ELR (cell line): ENCODE results near the gene BMPR1B.
A peak's percentile ranks its signal among the peaks of the same experiment; 100 is the strongest.
"Not testable (repeated sequence)": the region's sequence is repeated elsewhere in the genome, so short reads cannot be mapped to it uniquely, and the experiment has no call there.

Experiments
- DNase-seq: peaks from one replicate; pipeline ENCODE4 v3.0.0-alpha.2; 2015; ENCODE audit warnings: low read depth

BMPR1B gene

DNA sequence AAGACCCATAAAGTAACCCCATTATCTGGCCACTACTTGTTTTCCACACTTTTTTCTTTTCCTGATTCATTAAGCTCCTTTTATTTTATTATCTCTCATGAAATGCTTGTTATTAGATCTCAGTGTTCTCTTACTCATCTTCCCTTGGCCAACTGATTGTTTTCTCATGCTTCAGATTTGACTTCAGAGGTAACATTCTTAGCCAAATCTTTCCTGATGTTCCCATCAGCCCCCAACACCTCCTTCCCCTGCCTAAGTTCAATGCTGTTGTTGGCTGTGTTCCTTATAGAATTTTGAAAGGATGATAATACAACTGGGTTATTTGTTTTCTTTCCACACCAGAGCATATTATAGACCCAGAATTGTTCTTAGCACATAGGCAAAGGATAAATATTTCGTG is 75.6 kb downstream of the BMPR1B start:
- DNase-seq = no peak

DNA sequence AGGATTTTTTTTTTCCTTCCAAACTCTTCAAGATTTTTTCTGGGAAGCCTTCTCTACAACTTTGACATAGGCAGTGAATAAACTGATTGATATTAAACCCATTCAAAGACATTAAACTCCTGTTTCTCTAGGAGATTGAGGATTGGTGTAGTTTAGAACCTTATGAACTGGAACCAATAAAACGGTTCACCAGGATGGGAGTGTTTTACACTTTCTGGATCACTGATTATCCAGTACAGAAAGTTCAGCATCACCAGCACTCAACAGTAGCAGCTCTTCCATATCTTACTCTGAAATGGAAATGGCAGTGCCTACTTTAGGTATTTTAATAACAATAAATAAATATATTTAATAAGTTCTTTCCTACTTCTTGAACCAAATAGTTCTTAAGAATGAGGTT is 76.7 kb downstream of the BMPR1B start:
- DNase-seq = no peak

DNA sequence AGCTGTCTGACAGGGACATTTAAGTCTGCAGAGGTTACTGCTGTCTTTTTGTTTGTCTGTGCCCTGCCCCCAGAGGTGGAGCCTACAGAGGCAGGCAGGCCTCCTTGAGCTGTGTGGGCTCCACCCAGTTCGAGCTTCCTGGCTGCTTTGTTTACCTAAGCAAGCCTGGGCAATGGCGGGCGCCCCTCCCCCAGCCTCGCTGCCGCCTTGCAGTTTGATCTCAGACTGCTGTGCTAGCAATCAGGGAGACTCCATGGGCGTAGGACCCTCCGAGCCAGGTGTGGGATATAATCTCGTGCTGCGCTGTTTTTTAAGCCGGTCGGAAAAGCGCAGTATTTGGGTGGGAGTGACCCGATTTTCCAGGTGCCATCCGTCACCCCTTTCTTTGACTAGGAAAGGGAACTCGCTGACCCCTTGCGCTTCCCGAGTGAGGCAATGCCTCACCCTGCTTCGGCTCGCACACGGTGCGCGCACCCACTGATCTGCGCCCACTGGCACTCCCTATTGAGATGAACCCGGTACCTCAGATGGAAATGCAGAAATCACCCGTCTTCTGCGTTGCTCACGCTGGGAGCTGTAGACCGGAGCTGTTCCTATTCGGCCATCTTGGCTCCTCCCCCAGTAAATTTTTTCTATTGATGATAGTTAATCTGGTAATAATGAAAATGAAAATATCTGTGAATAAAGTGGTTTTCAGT is 83.6 kb downstream of the BMPR1B start:
- not testable (repeated sequence) for DNase-seq

DNA sequence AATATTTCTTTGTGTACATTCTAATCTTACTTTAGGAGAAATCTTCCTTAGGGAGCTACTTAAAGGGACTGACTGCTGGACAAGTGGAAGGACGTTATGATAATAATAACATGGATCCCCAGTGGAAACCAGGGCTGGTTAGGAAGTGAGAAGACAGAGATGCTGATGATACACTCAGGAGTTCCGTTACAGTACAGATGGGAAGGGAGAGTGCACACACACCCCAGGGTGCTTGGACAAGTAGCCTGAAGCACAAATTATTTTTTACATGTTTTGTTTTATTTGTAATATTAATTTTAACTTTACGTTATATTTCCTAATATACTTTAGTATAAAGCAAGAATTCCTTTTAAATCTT is 84.1 kb downstream of the BMPR1B start:
- DNase-seq = no peak

DNA sequence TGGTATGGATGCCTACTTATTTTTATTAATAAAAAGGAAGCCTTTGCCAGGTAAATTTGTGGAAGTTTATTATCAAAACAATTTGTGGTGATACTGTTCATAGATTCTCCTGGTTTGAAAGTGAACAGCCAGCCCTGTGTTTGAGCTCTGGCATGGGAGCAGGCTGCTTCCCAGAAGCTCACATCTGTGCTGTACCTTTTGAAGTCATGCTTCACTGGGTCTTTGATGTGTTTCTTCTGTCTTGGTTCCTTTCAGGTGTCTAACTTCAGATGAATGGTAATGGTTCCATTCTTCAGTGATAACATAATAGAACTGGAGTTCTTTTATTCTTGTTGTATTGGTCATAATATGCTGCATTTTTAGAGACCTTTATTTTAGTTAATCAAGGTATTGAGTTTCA is 85.5 kb downstream of the BMPR1B start:
- DNase-seq = no peak

DNA sequence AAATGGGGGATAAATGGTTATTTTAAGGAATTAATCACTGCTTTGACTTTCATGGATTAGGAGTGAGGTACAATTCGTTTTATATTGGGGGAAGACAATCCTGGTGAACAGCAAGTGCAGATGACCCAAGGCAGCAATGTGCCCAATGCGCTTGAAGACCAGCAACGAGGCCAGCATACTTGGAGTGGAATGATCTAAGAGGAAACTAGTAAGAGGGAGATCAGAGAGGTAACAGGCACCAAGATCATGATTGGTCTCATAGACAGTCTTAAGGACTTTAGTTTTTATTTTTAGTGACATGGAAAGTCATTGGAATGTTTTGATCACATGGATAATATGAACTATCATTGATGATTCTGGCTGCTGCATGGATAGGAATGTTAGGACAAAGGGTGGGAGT is 90.6 kb downstream of the BMPR1B start:
- no peak for DNase-seq

DNA sequence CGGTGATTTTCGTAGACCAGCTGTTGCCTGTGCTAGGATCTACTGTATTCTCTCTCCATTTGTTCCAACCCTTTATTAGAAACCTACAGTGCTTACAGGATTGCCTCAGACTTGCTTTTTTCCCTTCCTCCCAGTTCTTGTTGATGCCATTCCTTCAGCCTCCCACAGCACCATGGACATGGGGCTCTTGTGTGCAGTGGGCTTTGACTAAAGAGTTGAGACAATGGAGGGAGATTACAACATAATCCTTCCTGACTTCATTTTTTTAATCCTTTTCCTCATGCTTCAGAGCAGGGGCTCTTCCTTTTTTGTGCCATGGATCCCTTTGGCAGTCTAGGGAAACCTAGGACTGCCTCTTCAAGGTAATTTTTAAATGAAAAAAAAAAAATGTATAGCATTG is 92.1 kb downstream of the BMPR1B start:
- no peak for DNase-seq

DNA sequence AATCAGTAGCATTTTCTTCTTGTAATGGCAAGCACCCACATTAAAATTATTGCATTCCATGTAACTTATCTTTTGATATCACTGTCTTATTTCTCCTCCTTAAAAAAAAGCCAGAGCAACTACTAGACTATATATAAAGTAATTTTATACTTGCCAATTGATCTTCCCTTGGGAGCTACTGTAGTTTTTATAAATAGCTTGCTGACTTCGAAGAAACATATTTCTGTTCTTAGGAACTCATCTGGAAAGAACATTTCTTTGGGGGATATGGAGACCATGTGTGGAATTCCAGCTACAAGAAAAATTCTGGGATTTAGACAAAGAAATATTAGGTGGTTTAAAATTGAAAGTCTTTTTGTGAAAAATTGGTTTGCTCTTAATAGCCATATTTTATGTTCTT is 94.9 kb downstream of the BMPR1B start:
- DNase-seq = no peak

DNA sequence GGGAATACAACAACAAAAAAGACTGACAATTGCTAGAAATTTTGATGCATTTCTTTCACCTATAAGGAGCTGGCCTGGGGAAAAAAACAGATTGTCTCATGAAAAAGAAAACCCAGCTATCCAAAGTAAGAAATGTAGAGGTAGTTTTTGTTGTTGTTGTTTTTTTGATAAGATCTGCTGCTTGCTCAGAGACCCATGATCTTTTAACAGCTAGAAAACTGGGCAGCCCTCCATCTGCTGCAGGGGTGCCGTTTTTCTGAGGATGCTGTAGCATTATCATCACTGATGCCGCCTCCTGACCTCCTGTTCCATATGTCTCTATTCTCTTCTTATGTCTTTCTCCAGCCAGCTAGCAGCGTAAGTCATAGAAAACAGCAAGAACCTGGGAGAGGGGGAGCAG is 98.3 kb downstream of the BMPR1B start:
- DNase-seq = no peak

DNA sequence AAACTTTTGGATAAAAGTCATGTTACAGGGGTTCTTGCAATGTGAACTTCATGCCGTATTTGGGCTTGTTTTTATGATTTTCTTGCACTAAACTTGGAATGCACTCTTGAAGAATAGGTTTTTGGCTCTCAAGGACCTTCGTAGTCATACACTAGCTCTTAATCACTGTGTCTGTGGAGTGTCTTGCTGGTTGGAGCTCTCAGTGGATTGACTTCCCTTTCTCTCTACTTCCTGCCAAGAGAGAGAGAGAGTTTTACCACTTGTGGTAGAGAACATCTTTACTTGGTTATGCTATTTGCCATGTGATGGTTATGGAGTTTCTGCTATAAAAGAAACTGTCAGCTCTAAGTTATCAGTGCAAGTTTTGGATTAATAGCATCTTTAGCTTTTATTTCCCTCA is 112.4 kb downstream of the BMPR1B start:
- DNase-seq = no peak

DNA sequence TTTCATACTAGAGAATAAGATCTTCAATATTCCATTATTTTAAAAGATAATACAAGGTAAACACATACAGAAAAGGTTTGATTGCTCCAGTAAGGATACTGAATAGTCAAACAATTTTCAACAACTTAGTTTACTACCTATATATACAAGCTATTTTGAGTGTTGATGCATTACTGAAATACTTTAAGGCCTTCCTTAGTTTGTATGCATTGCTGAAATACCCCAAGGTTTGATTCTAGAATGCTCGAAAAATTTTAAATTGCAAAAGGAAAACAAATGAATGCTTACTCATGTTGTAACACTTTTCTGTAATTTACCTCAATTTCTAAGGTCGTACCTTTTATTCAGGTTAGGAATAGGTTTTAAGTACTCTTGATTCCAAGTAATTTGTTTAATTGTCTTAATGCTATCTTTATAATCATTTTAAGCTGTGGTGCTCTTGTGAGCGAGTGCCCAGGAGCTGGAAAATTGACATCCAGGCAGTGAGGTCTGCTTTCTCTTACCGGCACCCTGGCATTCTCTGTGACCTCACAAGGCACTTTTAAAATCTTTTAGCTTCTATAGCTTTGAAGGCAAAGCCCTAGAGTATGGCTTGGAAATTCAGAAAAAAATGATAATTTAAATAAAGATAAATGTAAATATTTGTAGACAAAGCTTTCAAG is 114.0 kb downstream of the BMPR1B start:
- no peak for DNase-seq

DNA sequence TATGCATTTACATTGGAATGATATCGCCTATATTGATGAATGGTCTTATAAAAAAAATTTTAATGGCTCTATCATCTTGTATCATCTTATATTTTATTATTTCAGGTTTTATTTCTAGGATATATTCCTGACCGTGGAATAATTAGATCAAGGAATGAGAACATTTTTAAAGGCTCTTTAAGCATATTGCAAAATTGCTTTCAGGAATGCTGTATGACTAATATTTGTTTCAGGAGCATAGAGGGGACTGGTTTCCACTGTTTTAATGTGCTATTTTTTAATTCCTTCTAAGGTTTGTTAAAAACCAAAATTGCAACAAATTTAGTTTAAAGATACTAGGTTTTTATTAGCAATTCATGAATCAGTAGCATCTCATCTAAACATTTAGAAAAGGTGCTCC is 120.2 kb downstream of the BMPR1B start:
- peak; percentile 22 for DNase-seq

DNA sequence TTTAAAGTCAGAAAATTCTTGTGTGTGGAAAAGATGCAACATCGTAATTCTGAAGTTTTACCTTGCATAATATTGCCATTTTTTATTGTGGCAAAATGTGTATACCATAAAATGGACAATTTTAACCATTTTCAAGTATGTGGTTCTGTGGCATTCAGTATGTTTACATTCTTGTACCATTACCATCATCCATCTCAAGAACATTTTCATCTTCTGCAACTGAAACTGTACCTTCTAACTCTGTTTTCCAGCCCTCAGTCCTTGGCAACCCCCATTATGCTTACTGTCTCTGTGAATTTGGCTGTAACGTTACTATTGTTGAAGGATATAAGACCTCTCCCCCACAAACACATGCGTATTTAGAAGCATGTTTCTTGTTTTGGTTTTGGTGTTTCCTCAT is 123.2 kb downstream of the BMPR1B start:
- DNase-seq = peak; percentile 6

DNA sequence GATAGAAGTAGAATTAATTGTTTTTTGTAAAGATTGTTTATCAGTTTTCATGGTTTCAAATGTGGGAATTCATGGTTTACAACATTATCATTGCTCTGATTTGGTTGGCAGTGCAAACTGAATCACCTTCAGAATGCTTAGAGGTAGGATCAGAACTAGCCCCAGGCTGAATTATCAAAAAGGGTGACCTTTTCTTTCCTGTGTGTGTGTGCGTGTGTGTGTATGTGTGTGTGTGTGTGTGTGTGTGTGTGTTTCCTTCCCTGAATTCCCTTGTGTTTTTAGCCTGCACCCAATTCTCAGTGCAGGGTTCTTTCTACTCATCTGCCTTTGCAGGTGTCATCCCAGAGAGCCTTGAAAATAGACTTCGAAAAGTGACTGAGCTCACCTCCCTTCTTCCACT is 125.0 kb downstream of the BMPR1B start:
- no peak for DNase-seq

DNA sequence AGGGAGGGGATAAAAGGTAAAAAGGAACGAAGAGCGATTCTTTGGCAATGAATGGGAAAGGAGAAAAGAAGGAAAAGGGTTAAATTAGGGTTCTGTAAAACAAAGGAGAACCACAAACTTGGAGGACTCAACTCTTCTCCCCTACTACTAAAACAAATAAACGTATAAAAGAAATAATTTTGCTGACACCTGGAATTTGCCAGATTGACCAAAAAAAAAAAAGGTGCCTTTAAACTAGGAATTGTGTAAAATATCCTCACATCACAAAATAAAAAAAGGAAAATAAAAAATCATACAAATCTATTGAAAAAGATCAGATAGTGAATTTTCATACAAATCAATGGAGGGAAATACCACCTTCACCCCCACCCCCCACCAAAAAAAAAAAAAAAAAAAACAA is 129.3 kb downstream of the BMPR1B start:
- DNase-seq = no peak

DNA sequence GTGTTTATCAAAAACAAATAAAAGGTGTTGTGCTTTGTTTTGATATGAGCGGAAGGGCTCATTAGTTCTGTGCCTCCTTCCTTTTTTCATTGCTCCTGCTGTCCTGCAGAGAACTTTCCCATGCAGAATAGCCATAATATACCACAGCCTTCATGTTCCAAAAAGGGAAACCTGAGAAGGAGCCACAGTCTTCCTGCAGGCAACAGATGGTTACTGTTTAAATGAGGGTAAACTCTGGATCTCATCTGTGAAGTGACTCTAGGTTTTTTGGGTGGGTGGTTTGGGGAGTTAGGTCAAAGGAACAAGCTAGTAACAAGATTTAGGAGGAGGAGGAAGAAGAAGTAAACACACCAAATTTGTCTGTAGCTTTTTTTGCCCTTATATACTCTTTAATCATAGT is 131.8 kb downstream of the BMPR1B start:
- no peak for DNase-seq

DNA sequence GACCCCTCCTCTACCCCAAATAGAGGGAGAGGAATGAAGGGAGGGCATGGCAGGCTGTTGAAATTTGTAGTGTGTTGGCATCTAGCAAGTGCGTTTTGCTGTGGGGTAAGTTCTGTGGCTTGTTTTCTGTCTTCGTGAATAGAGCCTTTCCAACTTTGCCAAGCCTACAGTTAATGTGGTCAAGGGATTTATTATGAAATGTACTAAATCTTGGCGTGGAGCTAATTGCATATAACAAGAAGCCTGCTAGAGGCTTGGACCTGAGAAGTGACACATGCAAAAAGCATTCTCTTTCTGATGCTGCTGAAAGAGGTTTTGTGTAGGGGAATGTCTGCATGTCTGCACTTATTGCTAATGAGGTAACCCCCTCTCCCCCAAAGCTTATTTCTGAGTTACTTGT is 132.2 kb downstream of the BMPR1B start:
- no peak for DNase-seq

DNA sequence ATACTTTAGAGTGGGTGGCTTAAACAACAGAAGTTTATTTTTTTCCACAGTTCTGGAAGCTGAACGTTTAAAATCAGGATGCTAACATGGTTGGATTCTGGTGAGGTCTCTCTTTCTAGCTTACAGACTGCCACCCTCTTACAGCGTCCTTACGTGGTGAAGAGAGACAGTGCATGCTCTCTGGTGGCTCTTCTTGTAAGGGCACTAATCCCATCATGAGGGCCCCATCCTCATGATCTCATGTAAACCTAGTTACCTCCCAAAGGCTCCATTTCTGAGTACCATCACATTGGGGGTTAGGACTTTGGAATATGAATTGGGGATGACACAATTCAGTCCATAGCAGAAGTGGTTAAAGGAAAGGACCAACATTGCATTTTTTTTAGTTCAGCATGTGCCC is 132.8 kb downstream of the BMPR1B start:
- no peak for DNase-seq

DNA sequence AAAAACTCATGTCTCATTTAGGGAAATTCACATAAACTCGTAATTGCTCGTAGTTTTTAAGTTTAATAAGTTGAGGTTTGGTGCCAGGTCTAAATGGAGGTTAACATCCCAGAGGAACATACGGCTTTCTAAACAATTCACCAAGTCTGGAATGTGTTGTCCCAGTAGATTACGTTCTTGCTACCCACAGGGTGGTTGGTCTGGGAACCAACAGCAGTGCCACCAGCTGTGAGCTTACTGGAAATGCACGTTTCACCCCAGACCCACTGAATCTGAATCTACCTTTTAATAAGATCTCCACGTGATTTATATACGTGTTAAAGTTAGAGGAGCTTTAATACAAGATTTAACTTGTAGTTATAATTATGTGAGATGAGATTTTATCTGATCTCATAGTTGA is 134.3 kb downstream of the BMPR1B start:
- peak; percentile 4 for DNase-seq

DNA sequence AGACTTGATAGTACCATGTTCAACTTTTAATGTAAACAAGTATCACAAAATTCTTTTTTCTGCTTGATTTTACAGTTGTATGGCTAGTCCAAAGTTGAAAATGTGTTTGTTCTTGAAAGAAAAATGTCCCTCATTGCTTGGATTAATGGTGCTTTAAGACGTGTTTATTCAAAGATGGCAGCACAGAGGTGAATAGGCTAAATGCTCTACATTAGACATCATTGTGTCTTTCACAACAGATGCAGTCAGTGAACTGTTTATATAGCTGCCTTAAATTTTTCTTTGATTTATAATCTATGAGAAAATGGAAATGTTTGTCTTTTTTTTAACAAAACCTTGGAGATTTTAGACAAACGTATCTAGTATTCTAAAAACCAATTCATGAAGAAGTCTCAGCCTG is 137.3 kb downstream of the BMPR1B start:
- DNase-seq = no peak

DNA sequence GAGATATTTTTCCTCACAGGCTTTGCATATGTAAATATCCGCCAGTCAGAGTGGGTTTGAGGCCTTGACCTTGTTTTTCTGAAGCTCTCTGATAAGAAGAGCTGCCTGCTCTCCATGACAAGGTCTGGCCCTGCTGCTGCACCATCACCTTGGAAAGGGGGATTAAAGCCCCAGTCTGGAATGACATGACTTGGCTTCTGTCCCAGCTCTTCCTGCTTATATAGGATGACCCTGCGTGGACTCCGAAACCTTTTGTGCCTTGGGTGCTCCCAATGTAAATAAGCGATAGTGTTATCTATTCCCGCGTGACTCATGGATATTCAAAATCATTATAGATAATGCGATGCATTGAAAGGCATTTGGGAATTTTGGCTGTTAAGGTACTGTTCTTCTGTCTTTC is 139.3 kb downstream of the BMPR1B start:
- DNase-seq = no peak

DNA sequence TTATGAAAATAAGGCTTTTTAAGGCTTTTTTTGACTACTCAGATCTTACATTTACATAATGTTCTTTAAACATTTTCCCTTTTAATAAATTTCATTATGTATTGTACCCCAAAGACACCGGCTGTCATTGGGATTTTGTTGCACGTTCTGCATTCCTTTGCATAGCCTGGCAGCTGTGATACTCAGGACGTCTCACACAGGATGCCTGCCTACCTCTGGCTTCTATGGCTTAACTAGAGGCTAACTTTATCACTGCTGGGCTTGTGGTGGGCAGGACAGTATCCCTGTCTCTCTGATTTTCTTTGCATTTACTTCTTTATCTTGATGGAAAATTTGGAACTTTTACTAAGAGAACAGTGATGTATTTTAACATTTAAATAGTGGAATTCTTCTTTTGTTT is 147.8 kb downstream of the BMPR1B start:
- DNase-seq = no peak

DNA sequence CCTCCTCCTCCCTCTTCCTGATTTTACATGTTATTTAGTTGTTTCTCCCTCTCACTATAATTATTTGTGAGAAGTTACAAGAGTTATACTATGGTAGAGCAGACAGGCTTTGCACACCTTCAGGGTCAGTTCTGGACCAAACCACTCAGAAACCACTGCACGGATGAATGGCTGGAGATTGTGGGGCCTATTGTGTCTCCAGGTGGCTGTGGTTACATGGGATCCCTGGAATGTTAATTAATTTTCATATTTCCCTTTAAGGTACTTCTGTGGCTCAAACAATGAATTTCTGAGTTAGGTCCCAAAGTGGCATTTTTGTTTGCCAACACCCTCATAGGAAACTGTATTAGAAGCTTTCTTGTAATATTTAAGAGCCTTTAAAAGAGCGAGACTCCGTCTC is 151.9 kb downstream of the BMPR1B start:
- no peak for DNase-seq

DNA sequence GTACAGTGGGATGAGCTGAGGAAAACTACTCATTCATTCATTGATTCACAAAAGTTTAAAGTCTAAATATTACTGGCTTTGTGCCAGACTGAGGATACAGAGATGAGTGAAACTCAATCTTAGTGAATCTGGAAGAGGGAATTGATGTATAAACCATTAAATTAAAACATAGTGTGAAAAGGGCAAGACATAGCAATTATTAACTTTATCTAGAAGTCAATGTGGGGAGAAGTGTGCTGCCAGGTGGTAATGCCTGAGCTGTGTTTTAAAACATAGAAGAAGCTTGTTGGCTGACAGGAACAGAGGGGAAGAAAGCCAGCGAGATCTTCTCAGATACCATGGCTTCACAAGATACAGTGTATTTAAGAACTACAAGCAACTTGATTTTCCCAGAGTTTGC is 153.4 kb downstream of the BMPR1B start:
- DNase-seq = no peak
